H1 (cell line): Measurements from ENCODE around the gene CREB3. TPM values are rescaled to one million over a fixed set of nuclear protein-coding genes. Genes with fewer than 3 reads are reported as not detected.

Source experiments
- CTCF ChIA-PET: fragments of 300-600 bp; sonication (Branson Sonifier 250); formaldehyde crosslinking; loops from one replicate; lab custom pipeline; 2021; ENCODE audit not compliant: partially characterized antibody; lab: Charles Lee
- POLR2A ChIA-PET: fragments of 300-600 bp; sonication (Branson Sonifier 250); formaldehyde crosslinking; loops from one replicate; lab custom pipeline; 2021; ENCODE audit warnings: inconsistent platforms; ENCODE audit not compliant: partially characterized antibody; lab: Charles Lee
- DNase-seq, 2 experiments: peaks; one replicate each; pipeline versions ENCODE4 v3.0.0 to v3.0.0-alpha.2; 2010 to 2022; ENCODE audit warnings: low spot score in 2 of 2, low read depth in 1 of 2, mixed read lengths in 1 of 2
- FAIRE-seq: peaks from 2 replicates; lab custom pipeline; 2011; peaks lifted over from hg19 to GRCh38; lab: Jason Lieb, UNC
- H2AFZ ChIP-seq: 2 replicates; pipeline ENCODE4 v1.8.1; 2012; ENCODE audit warnings: low read length, inconsistent platforms
- H2AK5ac ChIP-seq: 2 replicates; pipeline ENCODE4 v1.6.1; 2013; ENCODE audit warnings: low read depth, low read length
- H2BK120ac ChIP-seq: replicated peaks from 2 replicates; pipeline ENCODE3; 2013; ENCODE audit warnings: low read depth, low read length, inconsistent platforms
- H2BK12ac ChIP-seq: 2 replicates; pipeline ENCODE4 v1.6.1; 2013; ENCODE audit warnings: low read depth, low read length
- H2BK15ac ChIP-seq: 2 replicates; pipeline ENCODE4 v1.6.1; 2013; ENCODE audit warnings: low read length
- H2BK20ac ChIP-seq: 2 replicates; pipeline ENCODE4 v1.6.1; 2013; ENCODE audit warnings: low read length
- H2BK5ac ChIP-seq: 2 replicates; pipeline ENCODE4 v1.6.1; 2013; ENCODE audit warnings: low read depth, low read length
- H3K14ac ChIP-seq: 2 replicates; pipeline ENCODE4 v1.6.1; 2013; ENCODE audit warnings: inconsistent platforms; ENCODE audit not compliant: insufficient read length
- H3K18ac ChIP-seq: 2 replicates; pipeline ENCODE4 v1.6.1; 2013; ENCODE audit warnings: low read length; ENCODE audit errors: extremely low read depth
- H3K23ac ChIP-seq: 2 replicates; pipeline ENCODE4 v1.6.1; 2013; ENCODE audit warnings: inconsistent platforms; ENCODE audit not compliant: insufficient read length
- H3K23me2 ChIP-seq: 2 replicates; pipeline ENCODE4 v1.6.1; 2013; ENCODE audit warnings: low read depth, low read length
- H3K27ac ChIP-seq: 2 replicates; pipeline ENCODE4 v1.6.1; 2011; ENCODE audit warnings: low read depth, low read length, inconsistent platforms
- H3K27me3 ChIP-seq, 4 experiments: replicated peaks in 1 of 4; 1 replicate in 1 of 4; 2 replicates in 3 of 4; pipeline versions ENCODE4 v1.6.1 to v1.8.1; 2011 to 2013; ENCODE audit warnings: low read length in 3 of 4, mild to moderate bottlenecking in 3 of 4, inconsistent platforms in 2 of 4, mixed read lengths in 2 of 4, moderate library complexity in 1 of 4; ENCODE audit not compliant: control insufficient read depth in 3 of 4, insufficient read depth in 3 of 4; ENCODE audit errors: extremely low read depth in 1 of 4
- H3K36me3 ChIP-seq, 4 experiments: 2 replicates each; pipeline versions ENCODE4 v1.6.1 to v1.8.1; 2011 to 2013; ENCODE audit warnings: mild to moderate bottlenecking in 4 of 4, low read length in 3 of 4, moderate library complexity in 2 of 4, control low read depth in 1 of 4, inconsistent platforms in 1 of 4; ENCODE audit not compliant: insufficient read depth in 4 of 4, control insufficient read depth in 2 of 4
- H3K4ac ChIP-seq: replicated peaks from 2 replicates; pipeline ENCODE3; 2013; ENCODE audit warnings: low read length, low read depth, mixed read lengths, inconsistent platforms; ENCODE audit not compliant: insufficient read length
- H3K4me1 ChIP-seq, 4 experiments: replicated peaks in 1 of 4; 1 replicate in 1 of 4; 2 replicates in 3 of 4; pipeline versions ENCODE4 v1.6.1 to v1.8.1; 2011 to 2013; ENCODE audit warnings: low read length in 3 of 4, inconsistent platforms in 2 of 4, mixed read lengths in 1 of 4; ENCODE audit not compliant: insufficient read depth in 4 of 4, control insufficient read depth in 3 of 4
- H3K4me2 ChIP-seq, 2 experiments: 2 replicates each; pipeline versions ENCODE4 v1.6.1 to v1.8.1; 2011 to 2013; ENCODE audit warnings: low read depth in 2 of 2, low read length in 2 of 2, control low read depth in 1 of 2, inconsistent platforms in 1 of 2, mild to moderate bottlenecking in 1 of 2; ENCODE audit not compliant: insufficient read depth in 1 of 2
- H3K4me3 ChIP-seq, 4 experiments: fragments of 200-600, 300-600 bp in 1 of 4; sonication (generic), shearing (Covaris generic), sonication (Bioruptor Twin) in 1 of 4; 2 replicates each; pipeline versions ENCODE4 v1.5.1 to v1.8.1; 2011 to 2016; ENCODE audit warnings: low read length in 4 of 4, low read depth in 3 of 4, control low read depth in 2 of 4, inconsistent platforms in 2 of 4, mild to moderate bottlenecking in 2 of 4, mixed read lengths in 1 of 4, moderate library complexity in 1 of 4; ENCODE audit not compliant: insufficient read depth in 2 of 4; ENCODE audit errors: extremely low read depth in 1 of 4
- H3K56ac ChIP-seq: replicated peaks from 2 replicates; pipeline ENCODE3; 2013; ENCODE audit warnings: low read depth, mild to moderate bottlenecking, mixed read lengths, low read length, inconsistent platforms; ENCODE audit not compliant: insufficient read length
- H3K79me1 ChIP-seq: 2 replicates; pipeline ENCODE4 v1.6.1; 2013; ENCODE audit warnings: low read depth, low read length, control low read depth
- H3K79me2 ChIP-seq, 2 experiments: 2 replicates each; pipeline versions ENCODE4 v1.6.1 to v1.8.1; 2012 to 2013; ENCODE audit warnings: low read length in 2 of 2, mild to moderate bottlenecking in 2 of 2, inconsistent platforms in 1 of 2; ENCODE audit not compliant: insufficient read depth in 2 of 2, control insufficient read depth in 1 of 2
- H3K9ac ChIP-seq, 4 experiments: replicated peaks in 1 of 4; 1 replicate in 1 of 4; 2 replicates in 3 of 4; pipeline versions ENCODE4 v1.6.1 to v1.8.1; 2011 to 2013; ENCODE audit warnings: low read depth in 3 of 4, low read length in 3 of 4, control low read depth in 2 of 4, mild to moderate bottlenecking in 2 of 4, moderate library complexity in 2 of 4, inconsistent platforms in 1 of 4; ENCODE audit errors: extremely low read depth in 1 of 4
- H3K9me3 ChIP-seq, 2 experiments: 2 replicates each; pipeline versions ENCODE4 v1.6.1 to v1.8.1; 2012 to 2013; ENCODE audit warnings: mild to moderate bottlenecking in 2 of 2, moderate library complexity in 2 of 2, control low read depth in 1 of 2, inconsistent platforms in 1 of 2, low read depth in 1 of 2, low read length in 1 of 2, mixed read lengths in 1 of 2; ENCODE audit not compliant: insufficient read depth in 2 of 2
- H4K20me1 ChIP-seq, 2 experiments: replicated peaks in 1 of 2; 2 replicates each; pipeline versions ENCODE3 to v1.8.1; 2011 to 2013; ENCODE audit warnings: inconsistent platforms in 2 of 2, low read length in 2 of 2, mild to moderate bottlenecking in 1 of 2; ENCODE audit not compliant: insufficient read depth in 2 of 2, control insufficient read depth in 1 of 2
- H4K5ac ChIP-seq: 2 replicates; pipeline ENCODE4 v1.6.1; 2013; ENCODE audit warnings: low read length, low read depth, mixed read lengths, inconsistent platforms; ENCODE audit not compliant: insufficient read length
- H4K8ac ChIP-seq: 2 replicates; pipeline ENCODE4 v1.8.0; 2013; ENCODE audit warnings: mild to moderate bottlenecking, moderate library complexity, low read length, inconsistent platforms; ENCODE audit not compliant: insufficient read depth; ENCODE audit errors: extremely low read depth
- H4K91ac ChIP-seq: replicated peaks from 2 replicates; pipeline ENCODE3; 2013; ENCODE audit warnings: low read length, mixed read lengths, inconsistent platforms; ENCODE audit not compliant: insufficient read length
- ATF2 ChIP-seq: IDR thresholded peaks from 2 replicates; pipeline ENCODE4 v1.6.1; 2012; ENCODE audit warnings: low read length, inconsistent platforms
- BRCA1 ChIP-seq: IDR thresholded peaks from 2 replicates; pipeline ENCODE4 v1.6.1; 2012; ENCODE audit warnings: low read depth, low read length, improper control_type of control experiment
- CHD1 ChIP-seq: IDR thresholded peaks from 2 replicates; pipeline ENCODE4 v1.6.1; 2012; ENCODE audit warnings: low read depth, low read length, improper control_type of control experiment
- CTBP2 ChIP-seq: IDR thresholded peaks from 2 replicates; pipeline ENCODE4 v1.7.0; 2011; ENCODE audit warnings: borderline replicate concordance, mild to moderate bottlenecking, moderate library complexity, mixed read lengths, low read length; ENCODE audit not compliant: insufficient read depth, insufficient read length
- E2F6 ChIP-seq: IDR thresholded peaks from 2 replicates; pipeline ENCODE4 v1.6.1; 2012; ENCODE audit warnings: inconsistent platforms
- EGR1 ChIP-seq: IDR thresholded peaks from 2 replicates; pipeline ENCODE4 v1.6.1; 2011; ENCODE audit warnings: low read depth, low read length, borderline replicate concordance
- KDM5A ChIP-seq: fragments of 200-600 bp; IDR thresholded peaks from 2 replicates; pipeline ENCODE4 v1.7.1; 2012; ENCODE audit warnings: mild to moderate bottlenecking, low read length, inconsistent platforms, mixed read lengths
- NRF1 ChIP-seq: IDR thresholded peaks from 2 replicates; pipeline ENCODE4 v1.6.1; 2011; ENCODE audit warnings: mild to moderate bottlenecking, low read depth, low read length, improper control_type of control experiment
- POLR2AphosphoS5 ChIP-seq: IDR thresholded peaks from 2 replicates; pipeline ENCODE4 v1.6.1; 2011; ENCODE audit warnings: low read depth, low read length
- RBBP5 ChIP-seq: IDR thresholded peaks from 2 replicates; pipeline ENCODE4 v1.7.1; 2012; ENCODE audit warnings: low read depth, mild to moderate bottlenecking, inconsistent platforms, low read length, moderate library complexity, borderline replicate concordance
- RFX5 ChIP-seq: IDR thresholded peaks from 2 replicates; pipeline ENCODE4 v1.6.1; 2011; ENCODE audit warnings: low read depth, low read length, improper control_type of control experiment, borderline replicate concordance
- WGBS, 2 experiments: shearing (Covaris generic) in 1 of 2; methylation state at CpG; one replicate each; pipeline versions ENCODE4 v1.1.6 to v1.1.7; 2013 to 2015; ENCODE audit warnings: low lambda C conversion rate in 2 of 2, mixed read lengths in 2 of 2, inconsistent platforms in 1 of 2, low coverage in 1 of 2, missing lambda C conversion rate in 1 of 2; ENCODE audit not compliant: insufficient replicate concordance in 2 of 2, insufficient coverage in 1 of 2, insufficient read length in 1 of 2; ENCODE audit errors: extremely low coverage in 1 of 2, missing lambda C conversion rate in 1 of 2; 5-methylcytosine and 5-hydroxymethylcytosine counted together
- polyA plus RNA-seq, 7 experiments: library from polyadenylated mRNA; depleted of rRNA in 3 of 7; stranded (reverse) in 5 of 7; unstranded in 2 of 7; fragments of >200 nt in 5 of 7; fragments of 200-250 nt in 2 of 7; gene quantifications; 1 replicate in 5 of 7; 2 replicates in 1 of 7; 4 replicates in 1 of 7; pipeline versions ENCODE4 v1.2.1 to v1.2.3, GENCODE V29; 2011 to 2013; ENCODE audit warnings: missing spikeins in 2 of 7, mixed read lengths in 2 of 7
- total RNA-seq: library from RNA; stranded (reverse); fragmentation: NEBNext Ultra II Directional; extraction: Animal tissue kit (Norgen Biotek cat#: 25700); gene quantifications from 2 replicates; pipeline ENCODE4 v1.2.1, GENCODE V29; 2021

Gene CREB3
- total and polyA plus RNA-seq, 2 of the 8 experiments (the other 6 are each of a cell fraction or from before 2014, with no cell fraction given), result 24.4 to 25.7 TPM

GRCh38 chr9:35713578-35713977 is 18.9 kb upstream of the CREB3 start:
- WGBS, 2 experiments, result 81% methylated on average over 2 of the region's 3 CpGs; no CpG with 5 or more reads in 1 of the 2 experiments
- Histone ChIP-seq H4K8ac (no peak overlapping the region), H3K4me3 (no peak overlapping the region), H3K36me3 (peaks cover 25 to 85% (median 56%) of the 10 kb centered on the region in 4 experiments; a peak in 7 of 8 replicates), H3K4ac (no peak overlapping the region), H3K4me1 (no peaks in the 10 kb centered on the region), H4K20me1 (peaks cover 0 to 2% of the 10 kb centered on the region in 2 experiments), H3K18ac (no peak overlapping the region), H2BK12ac (no peak overlapping the region), H4K91ac (no peak overlapping the region), H3K9me3 (no peaks in the 10 kb centered on the region), H2BK120ac (no peak overlapping the region), H2BK20ac (no peak overlapping the region), H3K23me2 (no peaks in the 10 kb centered on the region), H3K4me2 (no peak overlapping the region), H2AFZ (no peak overlapping the region), H4K5ac (no peak overlapping the region), H2BK5ac (no peak overlapping the region), H3K23ac (no peak overlapping the region), H3K27ac (no peak overlapping the region), H3K9ac (no peak overlapping the region), H3K79me1 (peaks cover 3% of the 10 kb centered on the region; the same call in 1 of the 2 replicates), H3K56ac (no peak overlapping the region), H3K14ac (no peak overlapping the region), H2AK5ac (no peak overlapping the region), H3K79me2 (no peaks in the 10 kb centered on the region), H3K27me3 (no peaks in the 10 kb centered on the region), H2BK15ac (no peak overlapping the region)
- no peak for DNase-seq
- no peak for FAIRE-seq
- ChIA-PET POLR2A (interaction anchor here (0.7 to 10.5 kb wide), 5 partner anchors 8 to 42 kb away, joined by 3 to 51 read pairs (median 3); no protein-coding TSS in a partner anchor), CTCF (interaction anchor here (1.2 to 13.8 kb wide), 8 partner anchors 8 to 102 kb away, joined by 3 to 199 read pairs (median 16); partner anchors contain the start of genes ARHGEF39, CCDC107, CREB3 and RMRP)
- no peak for TF ChIP-seq NRF1
- TF ChIP-seq ATF2, result no peak
- no peak for TF ChIP-seq EGR1
- TF ChIP-seq E2F6, result no peak
- TF ChIP-seq POLR2AphosphoS5, result no peak
- no peak for TF ChIP-seq CHD1
- TF ChIP-seq CTBP2, result no peak
- no peak for TF ChIP-seq KDM5A
- TF ChIP-seq BRCA1, result no peak
- no peak for TF ChIP-seq RBBP5
- no peak for TF ChIP-seq RFX5
